ENCODE measurements around the gene GLIS2. TPM values are rescaled to one million over a fixed set of nuclear protein-coding genes. Genes with fewer than 3 reads are reported as not detected.
A peak's percentile ranks its signal among the peaks of the same experiment; 100 is the strongest.

GLIS2 gene
- total RNA-seq, 1 donor from 2014 or later, result 8.6 TPM

DNA sequence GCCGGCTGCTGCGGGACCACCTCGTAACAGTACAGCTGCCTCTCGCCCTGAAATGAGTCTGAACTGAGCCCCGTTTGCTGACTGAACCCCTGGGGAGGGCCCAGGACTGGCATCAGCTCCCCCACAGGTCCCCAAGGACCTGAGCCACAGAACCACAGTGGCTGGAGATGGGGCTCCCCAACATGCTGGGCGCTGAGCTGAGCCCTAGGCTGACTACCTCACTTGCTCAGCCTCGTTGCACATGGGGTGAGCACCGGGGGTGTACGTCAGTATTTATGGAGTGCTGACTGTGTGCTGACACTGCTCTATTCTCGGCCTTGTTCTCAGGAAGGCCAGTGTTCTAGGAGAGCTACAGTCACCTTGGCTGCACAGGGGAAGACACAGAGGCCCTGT, 49.1 kb downstream of the GLIS2 start:
- FAIRE-seq, result no peak
- DNase-seq (ENCODE audit: low spot score in 2 of 2), result no peak

DNA sequence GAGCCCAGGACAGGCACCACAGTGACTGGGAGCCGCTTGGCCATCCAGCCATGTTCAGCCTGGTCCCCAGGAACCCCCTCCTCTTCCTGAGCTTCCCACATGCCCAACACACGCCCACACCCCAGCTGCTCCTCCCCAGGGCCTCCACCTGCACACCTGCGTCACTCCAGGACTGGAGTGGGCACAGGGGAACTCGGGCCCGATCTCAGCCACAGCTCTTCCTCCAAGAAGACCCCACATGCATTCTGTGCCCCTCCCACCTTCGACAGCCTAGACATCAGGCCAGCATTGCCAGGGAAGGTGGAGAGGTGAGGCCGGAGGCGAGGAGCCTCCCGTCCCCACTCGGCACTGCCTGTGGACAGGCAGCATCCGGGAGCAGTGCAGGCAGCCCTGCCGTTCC, 49.7 kb downstream of the GLIS2 start:
- FAIRE-seq, result no peak
- DNase-seq (ENCODE audit: low spot score in 2 of 2), result no peak

DNA sequence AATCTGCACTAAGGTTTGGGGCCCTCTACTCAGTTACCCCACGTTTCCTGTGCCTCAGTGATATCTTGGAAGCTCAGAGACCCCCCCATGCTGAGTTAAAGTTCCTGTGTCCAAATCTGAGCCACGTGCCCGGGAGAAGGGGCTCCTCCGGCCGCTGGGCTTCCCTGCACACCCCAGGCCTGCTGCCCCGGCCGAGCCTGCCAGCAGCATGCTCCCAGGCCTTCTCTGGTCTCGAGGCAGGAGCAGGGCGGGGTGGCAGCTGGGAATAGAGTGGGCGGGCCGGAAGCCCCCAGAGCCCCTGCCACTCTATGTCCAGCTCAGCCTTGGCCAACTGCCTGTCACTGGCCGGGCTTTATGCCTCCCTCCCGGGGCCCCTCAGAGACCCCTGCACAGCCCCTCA, 50.1 kb downstream of the GLIS2 start:
- no peak for FAIRE-seq

DNA sequence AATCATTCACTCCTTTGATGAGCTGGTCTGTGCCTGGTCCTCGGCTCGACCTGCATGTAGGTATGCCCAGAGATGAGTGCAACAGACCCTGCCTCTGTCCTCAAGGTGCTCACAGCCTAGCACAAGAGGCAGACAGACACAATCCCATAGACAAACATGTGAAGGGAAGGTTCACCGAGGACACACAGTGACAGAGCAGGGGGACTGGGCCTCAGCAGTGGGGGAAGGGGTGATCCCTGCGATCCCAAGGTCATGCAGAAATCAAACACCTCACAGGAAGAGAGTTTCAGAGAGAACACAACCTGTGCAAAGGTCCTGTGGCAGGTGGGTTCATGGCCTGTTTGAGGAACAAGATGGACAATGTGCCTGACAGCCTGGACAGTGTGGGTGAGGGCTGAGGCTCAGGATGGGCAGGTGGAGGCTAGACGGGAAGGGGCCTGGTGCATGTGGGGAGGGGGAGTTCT, 51.6 kb downstream of the GLIS2 start:
- no peak for DNase-seq (ENCODE audit: low spot score in 2 of 2)
- FAIRE-seq, result no peak

More for the DNA sequence above, 50.1 kb downstream of the GLIS2 start:
- DNase-seq (ENCODE audit: low spot score in 2 of 2), result no peak

DNA sequence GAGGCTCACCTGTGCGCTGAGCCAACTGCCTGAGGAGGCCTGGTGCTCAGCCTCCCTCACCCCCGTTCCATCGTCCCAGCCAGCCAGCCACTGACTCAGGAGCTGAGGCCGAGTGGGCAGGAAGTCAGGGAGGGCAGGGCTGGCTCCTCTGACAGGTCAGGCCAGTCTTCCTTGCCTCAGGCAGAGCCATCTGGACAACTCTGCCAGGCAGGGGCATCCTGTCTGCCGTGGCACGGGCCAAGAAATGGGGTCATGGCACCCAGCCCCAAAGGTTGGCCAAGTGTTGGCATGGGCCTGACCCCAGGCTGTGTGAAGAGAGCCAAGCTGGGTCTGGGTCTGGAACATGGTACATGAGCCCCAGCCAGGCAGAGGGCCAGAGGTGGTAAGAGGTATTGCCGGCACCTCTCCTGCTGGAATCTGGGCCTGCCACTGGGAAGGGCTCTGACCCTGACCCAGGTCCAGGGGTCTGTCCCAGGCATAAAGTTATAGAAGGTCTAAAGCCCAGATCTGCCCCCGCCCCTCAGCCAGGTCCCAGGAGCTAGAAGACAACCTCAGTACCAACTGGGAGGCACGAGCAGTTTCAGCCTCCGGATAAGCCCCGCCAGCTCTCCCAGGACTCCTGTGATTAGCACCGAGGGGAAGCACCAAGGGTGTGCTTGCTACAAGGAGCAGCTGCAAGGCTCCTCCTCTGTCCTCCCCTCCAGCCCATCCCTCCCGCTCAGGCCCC, 53.3 kb downstream of the GLIS2 start:
- no peak for DNase-seq (ENCODE audit: low spot score in 2 of 2)
- FAIRE-seq, result no peak

DNA sequence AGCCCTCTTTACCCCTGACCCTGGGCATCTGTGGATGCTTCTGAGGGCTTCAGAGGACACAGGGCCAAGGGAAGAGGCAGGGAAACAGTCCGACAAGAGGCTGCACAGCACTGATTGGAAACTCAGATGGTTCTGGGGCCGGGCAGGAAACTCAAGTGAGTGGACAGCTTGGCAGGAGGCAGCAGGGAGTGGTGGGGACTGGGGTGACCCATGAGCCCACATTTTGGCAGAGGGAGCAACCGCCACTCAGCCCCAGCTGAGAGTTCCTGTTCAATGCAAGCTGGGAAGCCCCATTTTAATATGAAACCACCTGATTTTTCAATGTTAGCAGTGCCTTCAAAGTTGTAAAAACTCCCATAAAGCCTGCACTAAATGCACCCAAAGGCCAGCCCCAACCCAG, 54.3 kb downstream of the GLIS2 start:
- FAIRE-seq, result no peak

DNA sequence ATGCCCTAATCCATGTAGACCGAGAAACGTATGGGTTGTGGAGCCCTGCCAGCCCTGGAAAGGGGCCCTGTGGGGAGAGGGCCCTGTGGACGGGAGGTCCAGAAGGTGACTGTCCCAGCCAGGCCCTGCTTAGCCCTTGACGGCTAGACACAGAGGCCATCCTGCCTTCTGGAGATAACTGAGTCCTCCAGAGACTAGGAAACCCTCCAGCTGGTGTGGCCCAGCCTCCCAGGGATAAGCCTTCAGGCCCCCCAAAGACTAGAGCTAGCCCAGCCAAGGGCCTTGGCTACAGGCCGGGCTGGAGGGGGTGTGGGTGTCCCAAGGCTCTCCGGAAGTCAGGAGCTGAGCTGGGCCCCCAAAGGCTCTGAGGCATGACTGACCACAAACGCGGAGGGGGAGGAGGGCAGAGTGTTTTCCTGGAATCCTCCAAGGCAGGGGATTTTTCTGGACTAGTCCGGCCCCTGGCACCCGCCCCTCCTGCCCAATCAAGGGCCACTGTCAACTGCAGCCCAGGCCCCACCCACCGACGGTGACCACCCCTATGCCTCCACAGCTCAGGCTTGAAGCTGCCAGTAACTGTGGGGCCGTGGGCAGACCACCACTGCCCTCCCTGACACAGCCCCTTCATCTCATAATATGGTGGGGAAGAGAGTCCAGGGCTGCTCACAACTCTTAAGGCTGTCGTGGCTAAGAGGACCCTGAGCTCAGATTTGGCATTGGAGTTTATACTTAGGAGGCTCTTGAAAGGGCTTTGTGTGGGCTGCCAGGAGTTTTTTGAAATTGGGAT, 54.9 kb downstream of the GLIS2 start:
- FAIRE-seq (no peak), DNase-seq (ENCODE audit: low spot score in 2 of 2) (peak in 1 of 2 donors; percentile 59)

More for the DNA sequence above, 54.3 kb downstream of the GLIS2 start:
- no peak for DNase-seq (ENCODE audit: low spot score in 2 of 2)

DNA sequence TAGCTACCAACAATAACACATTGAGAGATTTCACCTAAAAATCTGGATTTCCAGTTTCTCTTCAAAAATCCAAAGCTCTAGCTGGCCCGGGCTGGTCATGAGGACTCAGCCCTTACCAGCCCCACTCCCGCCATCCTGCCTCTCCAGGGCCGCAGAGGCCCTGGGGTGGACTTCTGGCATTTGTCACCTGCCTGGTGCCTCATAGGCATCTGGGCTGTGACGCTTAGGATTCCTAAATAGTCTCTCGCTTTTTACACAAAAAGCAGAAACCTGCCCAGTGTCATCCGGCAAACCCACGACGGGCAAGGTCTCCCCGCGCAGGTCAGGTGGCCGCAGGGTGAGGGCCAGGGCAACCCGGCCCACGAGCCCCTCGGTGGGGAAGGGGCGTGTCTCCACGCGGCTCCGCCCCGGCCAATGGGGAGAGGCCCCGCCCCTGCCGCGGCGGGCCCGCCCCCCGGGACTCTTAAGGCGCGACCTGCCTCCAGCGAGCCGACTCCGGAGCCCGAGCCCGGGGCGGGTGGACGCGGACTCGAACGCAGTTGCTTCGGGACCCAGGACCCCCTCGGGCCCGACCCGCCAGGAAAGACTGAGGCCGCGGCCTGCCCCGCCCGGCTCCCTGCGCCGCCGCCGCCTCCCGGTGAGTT, 55.6 kb downstream of the GLIS2 start, which contains the start of gene VASN:
Gene VASN (plus strand): TSS at position 492 of the 644 bp plus-strand sequence. CDS start 9,030 bp downstream, outside the sequence.
- DNase-seq (ENCODE audit: low spot score in 2 of 2) (peak; percentile 90 to 98), FAIRE-seq (no peak)

DNA sequence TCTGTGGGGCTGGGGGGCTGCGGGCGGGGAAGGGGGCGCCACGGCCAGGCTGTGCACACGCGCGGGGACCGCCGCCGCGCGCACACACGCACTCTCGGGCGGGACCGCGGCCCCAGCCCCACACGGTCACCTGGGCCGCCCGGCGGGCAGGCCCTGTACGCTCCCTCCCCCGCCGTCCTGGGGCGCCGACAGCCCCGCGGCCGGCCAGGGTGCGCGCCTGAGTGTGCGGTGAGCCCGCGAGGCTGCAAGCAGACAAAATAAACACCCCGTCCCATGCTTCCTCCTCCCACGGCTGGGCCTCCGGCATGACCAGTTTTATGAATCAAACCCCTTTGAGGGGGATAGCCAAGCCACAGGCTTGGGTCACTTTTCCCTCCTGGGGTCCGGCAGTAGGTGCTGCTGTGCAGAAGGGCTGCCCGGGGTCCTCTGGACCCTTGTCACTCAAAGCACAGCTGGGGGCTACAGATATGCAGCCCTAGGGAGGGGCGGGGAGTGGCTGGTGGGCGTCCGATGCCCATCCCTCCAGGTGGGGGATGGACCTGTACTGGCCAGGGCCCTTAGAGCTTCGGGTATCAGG, 56.2 kb downstream of the GLIS2 start:
- DNase-seq (ENCODE audit: low spot score in 2 of 2), result no peak
- no peak for FAIRE-seq

DNA sequence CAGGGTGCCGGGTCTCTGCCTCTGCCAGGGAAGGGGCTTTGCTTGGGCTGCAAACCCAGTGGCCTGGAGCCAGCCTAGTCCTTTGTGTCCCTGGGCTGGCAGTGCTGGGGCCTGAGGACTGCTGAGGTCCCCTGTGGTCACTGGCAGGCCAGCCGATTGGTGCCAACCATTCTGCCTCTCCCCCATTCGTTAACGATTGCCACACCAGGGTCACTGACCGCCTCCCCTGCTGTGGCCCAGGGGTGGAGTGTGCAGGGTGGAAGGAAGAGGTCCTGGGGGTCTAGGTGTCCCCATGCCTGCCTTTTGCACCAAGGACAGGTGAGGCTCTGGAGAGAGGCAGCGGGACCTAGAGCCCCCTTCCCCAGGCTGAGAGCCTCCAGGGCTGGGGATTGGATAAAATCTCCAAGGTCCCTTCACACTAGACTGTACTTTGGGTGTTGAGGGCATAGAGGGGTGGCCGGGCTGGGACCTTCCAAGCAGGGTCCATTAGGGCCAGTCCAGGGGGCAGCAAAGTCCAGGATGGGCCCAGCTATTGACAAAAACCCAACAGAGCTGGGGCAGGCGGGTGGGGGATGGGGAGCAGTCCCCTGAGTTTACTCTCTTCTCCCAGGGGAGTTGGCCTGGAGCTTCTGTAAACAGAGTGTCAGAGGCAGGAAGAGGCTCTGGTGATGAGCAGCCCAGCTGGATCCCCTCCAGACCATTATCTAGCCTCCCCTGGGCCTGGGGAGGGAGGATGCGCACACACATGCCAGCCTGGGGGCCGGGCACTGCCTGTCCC, 56.9 kb downstream of the GLIS2 start:
- FAIRE-seq, result no peak
- DNase-seq (ENCODE audit: low spot score in 2 of 2), result no peak

DNA sequence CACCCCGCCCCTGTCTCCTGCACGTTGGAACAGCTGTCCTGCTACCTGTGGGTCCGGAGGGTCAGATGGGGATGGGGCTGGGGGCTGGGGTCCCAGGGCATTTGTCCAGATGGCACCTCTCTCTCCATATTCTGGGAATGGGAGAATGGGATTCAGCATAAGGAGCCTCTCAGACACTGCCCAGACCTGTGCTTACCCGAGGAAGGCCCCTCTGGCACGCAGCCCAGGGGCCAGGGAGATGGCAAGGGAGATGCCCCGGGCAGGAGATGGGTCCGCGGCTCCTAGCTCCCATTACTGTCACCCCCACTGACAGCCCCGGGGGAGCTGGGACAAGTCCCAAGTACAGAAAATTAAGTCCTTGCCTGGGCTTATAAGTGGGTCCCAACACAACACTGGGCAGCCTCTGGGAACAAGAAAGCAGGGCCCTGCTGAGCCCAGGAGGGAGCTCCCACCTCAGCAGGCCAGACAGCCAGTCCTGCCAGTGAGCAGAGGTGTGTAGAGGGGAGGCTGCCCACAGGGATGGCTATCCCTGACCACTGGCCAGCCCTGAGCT, 57.6 kb downstream of the GLIS2 start:
- DNase-seq (ENCODE audit: low spot score in 2 of 2), result no peak
- FAIRE-seq, result no peak

DNA sequence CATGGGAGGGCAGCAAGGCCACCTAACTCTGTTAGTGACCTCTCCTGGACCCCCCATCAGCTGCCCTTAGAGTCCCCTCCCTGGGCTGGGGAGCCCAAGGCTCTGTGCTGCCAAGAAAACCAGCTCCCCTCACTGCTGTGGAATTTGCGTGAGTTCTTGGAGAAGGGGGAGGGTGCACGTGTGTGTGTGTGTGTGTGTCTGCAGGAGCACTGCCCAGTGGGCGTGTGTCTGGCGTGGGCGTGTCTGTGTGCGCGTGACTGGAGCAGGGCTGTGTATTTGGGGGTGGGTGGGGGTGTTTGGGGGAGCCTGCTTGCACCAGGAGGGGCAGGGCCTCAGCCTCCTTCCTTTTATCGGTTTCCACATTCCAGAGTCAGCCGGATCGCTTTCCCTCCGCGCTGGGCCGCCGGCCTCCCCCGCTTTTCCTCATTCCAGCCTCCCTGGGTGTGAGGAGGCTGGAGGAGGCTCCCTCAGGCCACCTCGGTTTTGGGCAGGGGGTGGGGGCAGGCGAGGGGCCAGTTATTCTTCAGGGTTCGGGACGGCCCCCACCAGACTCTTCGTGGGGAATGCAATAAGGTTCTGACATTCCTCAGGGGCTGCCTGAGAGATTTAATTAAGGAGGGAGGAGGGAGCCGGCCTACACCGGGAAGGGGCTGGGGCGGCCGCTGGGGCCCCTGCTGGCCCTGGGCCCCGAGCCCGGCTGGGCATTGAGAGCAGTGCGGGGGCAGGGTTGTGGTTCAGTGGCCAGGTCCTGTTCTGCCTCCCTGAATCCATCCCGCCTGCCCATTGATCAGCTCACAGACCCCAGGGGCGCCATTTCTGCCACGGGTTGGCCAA, 58.3 kb downstream of the GLIS2 start:
- FAIRE-seq, result no peak
- DNase-seq (ENCODE audit: low spot score in 2 of 2), result peak in 1 of 2 donors; percentile 41

DNA sequence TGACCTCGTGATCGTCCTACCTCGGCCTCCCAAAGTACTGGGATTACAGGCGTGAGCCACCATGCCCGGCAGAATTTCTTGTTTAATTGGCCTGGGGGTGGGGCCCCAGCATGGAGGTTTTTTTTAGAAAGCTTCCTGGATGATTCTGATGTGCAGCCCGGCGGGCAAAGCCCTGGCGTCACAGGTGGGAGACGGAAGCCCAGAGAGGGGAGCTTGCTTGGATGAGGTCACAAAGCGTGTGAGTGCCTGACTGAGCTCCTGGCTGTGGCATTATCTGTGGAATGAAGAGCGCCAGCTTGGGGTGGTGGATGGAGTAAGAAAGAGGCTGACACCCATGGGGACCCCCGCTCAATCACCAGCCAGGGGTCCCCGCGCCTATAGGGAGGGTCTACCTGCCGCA, 59.9 kb downstream of the GLIS2 start:
- FAIRE-seq (no peak), DNase-seq (ENCODE audit: low spot score in 2 of 2) (no peak)

DNA sequence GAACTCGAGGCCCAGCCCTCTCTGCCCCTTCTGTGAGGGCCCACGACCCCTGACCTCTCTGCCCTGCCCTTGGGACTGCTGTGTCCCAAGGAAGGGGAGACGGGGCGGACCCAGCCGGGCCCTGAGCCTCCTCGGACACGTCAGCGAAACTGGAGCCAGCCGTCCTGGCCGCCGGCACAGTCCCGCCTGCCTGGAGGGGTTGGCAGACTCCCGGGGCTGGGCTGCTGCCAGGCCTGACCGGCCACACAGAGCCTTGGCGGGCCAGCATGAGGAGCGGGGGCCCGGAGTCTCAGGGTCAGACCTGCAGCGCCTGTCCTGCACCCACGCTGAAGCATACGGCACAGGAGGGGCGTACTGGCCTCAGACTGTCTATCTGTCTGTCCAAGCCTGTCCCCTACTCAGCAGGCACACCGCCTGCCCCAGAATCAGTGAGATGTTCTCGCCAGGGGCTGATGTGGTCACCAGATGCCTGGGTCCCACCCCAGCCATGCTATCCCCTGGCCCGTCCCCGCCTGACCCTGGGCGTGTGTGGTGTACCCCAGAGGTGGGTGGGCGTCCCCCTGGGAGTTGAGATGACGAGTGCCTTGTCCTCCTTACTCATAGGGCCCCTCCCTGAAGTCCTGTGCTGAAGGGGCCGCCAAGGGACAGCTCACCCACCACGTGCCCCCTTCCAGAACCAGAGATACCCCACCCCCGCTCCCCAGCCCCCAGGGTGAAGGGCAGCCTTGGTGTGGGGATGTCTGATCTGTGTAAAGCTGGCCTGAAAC, 60.4 kb downstream of the GLIS2 start:
- DNase-seq (ENCODE audit: low spot score in 2 of 2), result peak; percentile 78 to 83
- FAIRE-seq, result no peak

DNA sequence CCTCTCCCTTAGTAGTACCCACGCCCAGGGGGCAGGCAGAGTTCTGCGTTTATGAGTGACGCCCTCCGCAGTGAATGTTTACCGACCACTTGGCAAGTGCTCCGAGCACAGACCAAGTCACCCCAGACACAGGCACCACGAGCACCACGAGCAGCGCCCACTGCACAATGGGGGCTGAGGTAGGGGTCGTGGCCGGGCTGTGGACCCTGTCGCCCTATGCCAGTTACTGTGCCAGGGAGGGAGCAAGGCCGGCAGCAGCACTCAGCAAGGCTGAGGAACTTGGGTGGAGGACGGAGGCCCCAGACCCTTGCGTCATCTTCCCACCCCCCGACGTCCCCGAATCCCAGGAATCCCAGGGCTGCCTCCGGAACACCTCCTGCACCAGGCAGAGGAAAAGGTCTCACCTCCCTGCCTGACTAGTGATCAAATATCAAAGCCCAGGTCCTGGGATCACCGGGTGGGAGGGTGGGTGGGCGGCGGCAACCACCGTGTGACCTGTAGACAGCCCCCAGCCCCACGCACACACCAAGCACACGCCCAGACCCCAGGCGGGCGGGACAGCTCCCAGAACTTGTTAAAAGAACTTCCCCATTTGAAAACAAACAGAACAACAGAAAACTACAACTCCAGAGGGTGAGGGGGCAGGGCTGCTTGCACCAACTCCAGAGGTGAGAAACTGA, 61.2 kb downstream of the GLIS2 start:
- FAIRE-seq, result no peak
- no peak for DNase-seq (ENCODE audit: low spot score in 2 of 2)

DNA sequence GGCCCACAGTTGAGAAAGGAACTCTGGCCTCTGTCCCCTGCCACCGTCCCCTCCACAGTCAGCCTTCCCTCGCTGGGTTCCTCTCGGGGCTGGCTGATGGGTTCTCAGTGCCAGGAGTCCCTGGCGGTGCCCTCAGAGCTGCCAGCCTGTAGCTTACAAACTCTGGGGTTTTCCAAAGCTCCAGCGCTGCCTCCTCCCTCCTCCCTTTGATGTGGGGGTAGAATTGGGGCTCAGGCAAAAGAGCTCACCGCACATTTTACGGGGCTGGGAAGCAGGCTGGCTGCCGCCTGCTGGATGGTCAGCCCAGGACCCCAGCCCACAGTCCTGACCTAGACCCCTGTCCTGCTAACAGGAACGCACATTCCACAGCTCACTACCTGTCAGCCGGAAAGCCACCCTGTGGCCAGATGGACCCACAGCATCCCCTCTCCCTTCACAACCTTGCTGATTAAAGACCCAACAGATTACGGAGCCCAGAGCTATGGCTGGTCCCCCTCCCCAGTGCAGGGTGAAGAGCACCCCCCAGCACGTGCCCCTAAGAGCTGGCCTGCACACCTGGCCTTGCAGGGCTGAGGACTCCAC, 61.8 kb downstream of the GLIS2 start:
- DNase-seq (ENCODE audit: low spot score in 2 of 2), result no peak
- no peak for FAIRE-seq

DNA sequence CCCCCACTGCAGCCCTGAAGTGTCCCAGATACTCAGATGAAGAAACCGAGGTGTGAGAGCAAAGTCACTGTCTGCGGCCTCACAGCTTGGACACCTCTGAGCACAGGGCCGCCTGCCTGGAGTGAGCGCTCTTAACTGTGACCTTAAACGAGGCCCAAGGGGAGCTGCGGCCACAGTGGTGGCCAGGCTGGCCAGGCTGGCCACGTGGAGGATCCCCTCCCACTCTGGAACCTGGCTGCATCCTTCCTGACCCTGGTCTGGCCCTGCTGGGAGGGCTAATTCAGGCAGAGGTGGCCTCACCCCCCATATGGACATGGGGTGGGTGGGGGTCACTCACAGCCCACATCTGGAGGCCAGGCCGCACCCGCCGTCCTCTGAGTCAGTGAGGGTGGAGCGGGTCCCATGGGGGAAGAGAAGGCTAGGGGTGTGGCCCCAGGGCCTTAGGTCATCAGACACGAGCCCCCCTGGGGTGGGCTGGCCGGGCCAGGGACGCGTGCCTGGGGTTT, 62.3 kb downstream of the GLIS2 start:
- DNase-seq (ENCODE audit: low spot score in 2 of 2) (no peak), FAIRE-seq (no peak)
